ENCODE results near the gene SEPTIN2.
"Not testable (repeated sequence)": the region's sequence is repeated elsewhere in the genome, so short reads cannot be mapped to it uniquely, and the experiment has no call there.

The SEPTIN2 gene

GRCh38 chr2:241351640-241352031 is 35.9 kb downstream of the SEPTIN2 start:
- DNase-seq (ENCODE audit: low read depth): no peak

GRCh38 chr2:241352227-241352626 is 36.5 kb downstream of the SEPTIN2 start:
- no peak for DNase-seq (ENCODE audit: low read depth)

GRCh38 chr2:241354668-241355658 is 39.2 kb downstream of the SEPTIN2 start:
- no peak for DNase-seq (ENCODE audit: low read depth)

- DNase-seq (ENCODE audit: low read depth): peak; percentile 87
These were observed 40.5 kb downstream of the SEPTIN2 start, which contains the start of gene FARP2 for GRCh38 chr2:241355983-241356870. Gene FARP2, plus strand, starts transcription at chr2:241356285. Its CDS starts 16,823 bp downstream, at chr2:241373108.

- no peak for DNase-seq (ENCODE audit: low read depth)
These were observed 41.1 kb downstream of the SEPTIN2 start for GRCh38 chr2:241356871-241357260.

GRCh38 chr2:241357531-241357930 is 41.8 kb downstream of the SEPTIN2 start:
- no peak for DNase-seq (ENCODE audit: low read depth)

GRCh38 chr2:241358470-241358869 is 42.7 kb downstream of the SEPTIN2 start:
- no peak for DNase-seq (ENCODE audit: low read depth)

GRCh38 chr2:241359481-241360045 is 43.8 kb downstream of the SEPTIN2 start:
- no peak for DNase-seq (ENCODE audit: low read depth)

- no peak for DNase-seq (ENCODE audit: low read depth)
These were observed 47.7 kb downstream of the SEPTIN2 start for GRCh38 chr2:241363426-241363825.

GRCh38 chr2:241364781-241365180 is 49.1 kb downstream of the SEPTIN2 start:
- DNase-seq (ENCODE audit: low read depth): no peak

- DNase-seq (ENCODE audit: low read depth): no peak
These were observed 51.0 kb downstream of the SEPTIN2 start for GRCh38 chr2:241366678-241367077.

GRCh38 chr2:241368643-241369042 is 52.9 kb downstream of the SEPTIN2 start:
- no peak for DNase-seq (ENCODE audit: low read depth)

GRCh38 chr2:241372361-241372992 is 56.8 kb downstream of the SEPTIN2 start:
- no peak for DNase-seq (ENCODE audit: low read depth)

- DNase-seq (ENCODE audit: low read depth): no peak
These were observed 57.7 kb downstream of the SEPTIN2 start for GRCh38 chr2:241373446-241373845.

GRCh38 chr2:241373906-241374305 is 58.2 kb downstream of the SEPTIN2 start:
- DNase-seq (ENCODE audit: low read depth): not testable (repeated sequence)

- no peak for DNase-seq (ENCODE audit: low read depth)
These were observed 59.6 kb downstream of the SEPTIN2 start for GRCh38 chr2:241375300-241375699.

GRCh38 chr2:241376808-241377207 is 61.1 kb downstream of the SEPTIN2 start:
- DNase-seq (ENCODE audit: low read depth): no peak

GRCh38 chr2:241378816-241379215 is 63.1 kb downstream of the SEPTIN2 start:
- DNase-seq (ENCODE audit: low read depth): no peak

GRCh38 chr2:241379481-241380480 is 64.1 kb downstream of the SEPTIN2 start:
- no peak for DNase-seq (ENCODE audit: low read depth)

- no peak for DNase-seq (ENCODE audit: low read depth)
These were observed 66.1 kb downstream of the SEPTIN2 start for GRCh38 chr2:241381872-241382271.

Measured in non-pigmented ciliary epithelial cell (primary cell).